Parathyroid adenoma (tissue), 2 donors: ENCODE data around the gene ATG2A.

ENCODE experiments used
- H2AFZ ChIP-seq: fragments of 300-600 bp; sonication (generic); one replicate; pipeline ENCODE4 v1.7.0; 2017; ENCODE audit warnings: antibody characterized with exemption, mild to moderate bottlenecking
- H3K27ac ChIP-seq: fragments of 300-600 bp; sonication (generic); one replicate; pipeline ENCODE4 v1.7.0; 2017
- H3K27me3 ChIP-seq: fragments of 300-600 bp; sonication (generic); one replicate; pipeline ENCODE4 v1.7.0; 2017; ENCODE audit warnings: low read length; ENCODE audit not compliant: control insufficient read depth, insufficient read depth
- H3K36me3 ChIP-seq: fragments of 300-600 bp; sonication (generic); one replicate; pipeline ENCODE4 v1.7.0; 2017; ENCODE audit warnings: low read length; ENCODE audit not compliant: control insufficient read depth, insufficient read depth
- H3K4me1 ChIP-seq: fragments of 300-600 bp; sonication (generic); one replicate; pipeline ENCODE4 v1.7.0; 2017; ENCODE audit warnings: control low read depth
- H3K4me2 ChIP-seq: fragments of 300-600 bp; sonication (generic); one replicate; pipeline ENCODE4 v1.7.0; 2017; ENCODE audit warnings: low read length
- H3K4me3 ChIP-seq: fragments of 300-600 bp; sonication (generic); one replicate; pipeline ENCODE4 v1.7.0; 2017; ENCODE audit warnings: low read depth, low read length
- H3K79me2 ChIP-seq: fragments of 300-600 bp; sonication (generic); one replicate; pipeline ENCODE4 v1.7.0; 2017; ENCODE audit warnings: control low read depth
- H3K9ac ChIP-seq: fragments of 300-600 bp; sonication (generic); one replicate; pipeline ENCODE4 v1.7.0; 2017; ENCODE audit warnings: mild to moderate bottlenecking
- H3K9me3 ChIP-seq: fragments of 300-600 bp; sonication (generic); one replicate; pipeline ENCODE4 v1.7.0; 2017; ENCODE audit warnings: low read length; ENCODE audit not compliant: control insufficient read depth
- TF ChIP-seq, protein P1 (sequence below): fragments of 300-600 bp; sonication (generic); IDR thresholded peaks from one replicate; pipeline ENCODE4 v1.7.0; 2017; ENCODE audit warnings: antibody characterized with exemption, mild to moderate bottlenecking
- donor health status: primary hyperparathyroidism.

Gene ATG2A

DNA sequence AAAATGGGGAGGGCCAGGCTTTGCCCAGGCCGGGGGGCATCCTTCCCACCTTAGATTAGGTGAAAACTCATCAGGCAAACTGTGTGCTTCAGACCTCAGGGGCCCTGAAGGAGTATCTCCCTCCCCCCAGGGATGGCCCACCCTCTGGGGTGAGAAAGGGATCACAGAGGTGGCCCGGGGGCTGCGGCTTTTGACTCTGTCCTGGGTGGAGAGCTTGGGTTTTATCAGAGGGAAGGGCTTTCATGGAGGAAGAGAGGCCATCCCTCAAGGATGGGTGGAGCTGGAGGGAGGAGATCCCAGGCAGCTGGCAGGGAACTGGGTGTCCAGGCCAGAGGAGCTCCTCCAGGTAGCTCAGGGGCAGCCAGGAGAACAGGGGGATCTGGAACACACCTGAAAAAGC, 4.4 kb upstream of the ATG2A start:
- H3K9me3 ChIP-seq: no peaks in the 10 kb centered on the region
- no peak overlapping the region for H3K9ac ChIP-seq
- H3K4me2 ChIP-seq: no peak overlapping the region
- no peaks in the 10 kb centered on the region for H3K79me2 ChIP-seq
- H2AFZ ChIP-seq: no peak overlapping the region
- no peak overlapping the region for H3K4me3 ChIP-seq
- H3K4me1 ChIP-seq: peaks cover 2% of the 10 kb centered on the region
- H3K27ac ChIP-seq: no peak overlapping the region
- TF ChIP-seq, protein P1, sequence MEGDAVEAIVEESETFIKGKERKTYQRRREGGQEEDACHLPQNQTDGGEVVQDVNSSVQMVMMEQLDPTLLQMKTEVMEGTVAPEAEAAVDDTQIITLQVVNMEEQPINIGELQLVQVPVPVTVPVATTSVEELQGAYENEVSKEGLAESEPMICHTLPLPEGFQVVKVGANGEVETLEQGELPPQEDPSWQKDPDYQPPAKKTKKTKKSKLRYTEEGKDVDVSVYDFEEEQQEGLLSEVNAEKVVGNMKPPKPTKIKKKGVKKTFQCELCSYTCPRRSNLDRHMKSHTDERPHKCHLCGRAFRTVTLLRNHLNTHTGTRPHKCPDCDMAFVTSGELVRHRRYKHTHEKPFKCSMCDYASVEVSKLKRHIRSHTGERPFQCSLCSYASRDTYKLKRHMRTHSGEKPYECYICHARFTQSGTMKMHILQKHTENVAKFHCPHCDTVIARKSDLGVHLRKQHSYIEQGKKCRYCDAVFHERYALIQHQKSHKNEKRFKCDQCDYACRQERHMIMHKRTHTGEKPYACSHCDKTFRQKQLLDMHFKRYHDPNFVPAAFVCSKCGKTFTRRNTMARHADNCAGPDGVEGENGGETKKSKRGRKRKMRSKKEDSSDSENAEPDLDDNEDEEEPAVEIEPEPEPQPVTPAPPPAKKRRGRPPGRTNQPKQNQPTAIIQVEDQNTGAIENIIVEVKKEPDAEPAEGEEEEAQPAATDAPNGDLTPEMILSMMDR: no peak
- no peaks in the 10 kb centered on the region for H3K27me3 ChIP-seq
- no peaks in the 10 kb centered on the region for H3K36me3 ChIP-seq

DNA sequence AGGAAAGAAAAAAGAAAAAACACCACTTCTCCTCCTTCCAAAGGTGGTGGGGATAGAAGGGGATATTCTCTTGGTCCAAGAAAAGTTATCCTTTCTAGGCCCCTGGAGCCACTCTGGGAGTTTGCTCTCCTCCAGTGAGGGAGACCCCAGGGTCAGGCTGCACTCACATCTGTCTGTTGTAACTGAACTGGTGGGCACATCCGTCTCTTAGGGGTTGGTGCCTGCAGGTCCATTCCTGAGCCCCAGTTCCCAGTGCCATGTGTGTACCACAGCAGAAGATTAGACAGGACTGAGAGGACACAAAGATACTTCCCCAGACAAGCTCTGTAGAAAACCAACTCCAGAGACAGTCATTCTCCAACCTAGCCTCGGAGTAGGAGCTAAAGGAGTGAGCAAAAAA, 3.1 kb upstream of the ATG2A start:
- Histone ChIP-seq H3K4me1 (peaks cover 2% of the 10 kb centered on the region), H3K9me3 (no peaks in the 10 kb centered on the region), H3K4me2 (no peak overlapping the region), H3K27me3 (no peaks in the 10 kb centered on the region), H2AFZ (no peak overlapping the region), H3K79me2 (no peaks in the 10 kb centered on the region), H3K27ac (no peak overlapping the region), H3K4me3 (no peak overlapping the region), H3K36me3 (no peaks in the 10 kb centered on the region), H3K9ac (no peak overlapping the region)
- TF ChIP-seq, protein P1: no peak

DNA sequence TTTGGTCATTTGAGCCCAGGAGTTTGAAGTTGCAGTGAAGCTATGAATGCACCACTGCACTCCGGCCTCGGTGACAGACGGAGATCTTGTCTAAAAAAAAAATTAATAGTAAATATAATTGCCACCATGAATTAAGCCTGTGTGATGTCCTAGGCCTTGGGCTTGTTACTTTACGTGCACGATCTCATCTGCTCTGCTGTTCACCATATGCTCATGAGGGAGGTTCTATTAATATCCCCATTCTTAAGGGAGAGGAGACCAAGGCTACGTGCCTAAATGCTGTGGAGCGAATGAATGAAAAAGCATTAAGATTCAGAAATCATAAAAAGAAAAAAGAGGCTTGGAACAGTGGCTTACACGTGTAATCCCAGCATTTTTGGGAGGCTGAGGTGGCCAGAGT, 2.6 kb upstream of the ATG2A start:
- H3K27ac ChIP-seq: no peak overlapping the region
- no peak overlapping the region for H2AFZ ChIP-seq
- TF ChIP-seq, protein P1: no peak
- H3K9me3 ChIP-seq: no peaks in the 10 kb centered on the region
- H3K9ac ChIP-seq: no peak overlapping the region
- H3K4me2 ChIP-seq: no peak overlapping the region
- H3K4me1 ChIP-seq: peaks cover 2% of the 10 kb centered on the region
- H3K79me2 ChIP-seq: no peaks in the 10 kb centered on the region
- no peak overlapping the region for H3K4me3 ChIP-seq
- no peaks in the 10 kb centered on the region for H3K36me3 ChIP-seq
- H3K27me3 ChIP-seq: no peaks in the 10 kb centered on the region

DNA sequence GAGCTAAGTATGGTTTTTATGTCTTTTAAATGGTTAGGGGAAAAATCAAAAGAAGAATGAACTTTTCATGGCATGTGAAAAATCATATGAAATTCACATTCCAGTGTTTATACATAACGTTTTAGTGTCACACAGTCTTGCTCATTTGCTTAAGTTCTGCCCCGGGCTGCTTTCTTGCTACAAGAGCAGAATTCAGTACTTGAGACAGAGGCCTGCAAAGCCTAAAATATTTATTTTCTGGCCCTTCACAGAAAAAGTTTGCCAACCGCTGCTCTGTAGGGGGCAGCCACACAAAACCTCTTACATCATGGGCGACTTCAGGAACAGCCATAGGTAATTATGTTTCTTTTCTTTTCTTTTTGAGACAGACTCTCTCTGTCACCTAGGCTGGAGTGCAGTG, 1.0 kb upstream of the ATG2A start:
- TF ChIP-seq, protein P1: peak; percentile 9
- Histone ChIP-seq H3K4me2 (peak overlapping the region; percentile 89), H3K9me3 (no peaks in the 10 kb centered on the region), H3K27ac (peak overlapping the region; percentile 64), H3K4me1 (no peaks in the 10 kb centered on the region), H3K79me2 (no peaks in the 10 kb centered on the region), H3K4me3 (peak overlapping the region; percentile 88), H3K36me3 (no peaks in the 10 kb centered on the region), H3K9ac (no peak overlapping the region), H3K27me3 (no peaks in the 10 kb centered on the region), H2AFZ (peak overlapping the region; percentile 74)

DNA sequence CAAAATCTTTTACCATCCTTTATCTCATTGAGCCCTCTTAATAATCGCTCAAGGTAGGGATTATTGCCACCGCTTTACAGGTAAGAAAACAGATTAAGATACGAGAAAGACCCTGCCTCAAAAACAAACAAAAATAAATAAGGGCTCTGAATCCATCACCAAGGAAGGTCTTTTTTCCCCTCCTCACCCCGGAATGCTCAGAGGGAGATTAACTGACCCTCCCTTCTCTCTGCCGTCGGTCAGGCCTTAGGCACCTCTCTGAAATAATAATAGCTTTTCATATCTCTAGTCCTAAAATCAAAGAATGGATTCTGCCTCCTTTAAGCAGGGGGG, 620 bp upstream of the ATG2A start:
- H3K9ac ChIP-seq: no peak overlapping the region
- no peaks in the 10 kb centered on the region for H3K9me3 ChIP-seq
- peak overlapping the region; percentile 64 for H3K27ac ChIP-seq
- peak overlapping the region; percentile 89 for H3K4me2 ChIP-seq
- H3K36me3 ChIP-seq: no peaks in the 10 kb centered on the region
- H3K79me2 ChIP-seq: no peaks in the 10 kb centered on the region
- no peaks in the 10 kb centered on the region for H3K27me3 ChIP-seq
- H3K4me1 ChIP-seq: no peaks in the 10 kb centered on the region
- TF ChIP-seq, protein P1: no peak
- H2AFZ ChIP-seq: peak overlapping the region; percentile 74
- peak overlapping the region; percentile 88 for H3K4me3 ChIP-seq
